SK-N-MC (cell line): ENCODE results near the gene DDX17.

Source experiments
- EZH2 ChIP-seq: fragments of 200-600 bp; sonication (generic); IDR thresholded peaks from one replicate; pipeline ENCODE4 v1.6.1; 2017; ENCODE audit warnings: antibody characterized with exemption
- FOXP2 ChIP-seq: optimal IDR thresholded peaks from 2 replicates; pipeline ENCODE3; 2011; ENCODE audit warnings: mild to moderate bottlenecking, moderate library complexity; ENCODE audit not compliant: insufficient read depth; ENCODE audit errors: extremely low read length, control extremely low read depth
- POLR2AphosphoS5 ChIP-seq: IDR thresholded peaks from 2 replicates; pipeline ENCODE4 v1.6.1; 2012; ENCODE audit warnings: mild to moderate bottlenecking, low read depth, low read length, borderline replicate concordance

GRCh38 chr22:38510416-38510970, 4.4 kb upstream of the DDX17 start:
- TF ChIP-seq EZH2 (no peak), FOXP2 (no peak), POLR2AphosphoS5 (no peak)
